Spleen (tissue), 11 donors: Measurements from ENCODE around the gene ANTXR2. TPM values are rescaled to one million over a fixed set of nuclear protein-coding genes. Genes with fewer than 3 reads are reported as not detected.

Experiments
- DNase-seq: peaks from one replicate; pipeline ENCODE4 v3.0.0-alpha.2; 2020
- H3K27ac ChIP-seq, 8 donors: fragments of 200-600 bp; sonication (generic) in 7 of 8; 1 replicate in 4 of 8; 2 replicates in 4 of 8; pipeline versions ENCODE4 v1.5.0 to v1.8.0; 2016 to 2021; ENCODE audit warnings: inconsistent platforms in 4 of 8, mild to moderate bottlenecking in 4 of 8, moderate library complexity in 1 of 8
- H3K27me3 ChIP-seq, 7 donors: fragments of 200-600 bp; sonication (generic) in 6 of 7; replicated peaks in 1 of 7; 1 replicate in 4 of 7; 2 replicates in 3 of 7; pipeline versions ENCODE4 v1.5.0 to v1.8.0; 2016 to 2021; ENCODE audit warnings: inconsistent platforms in 3 of 7, mild to moderate bottlenecking in 1 of 7
- H3K36me3 ChIP-seq, 6 donors: fragments of 200-600 bp; sonication (generic) in 5 of 6; 1 replicate in 4 of 6; 2 replicates in 2 of 6; pipeline versions ENCODE4 v1.5.0 to v1.8.0; 2016 to 2021; ENCODE audit warnings: inconsistent platforms in 2 of 6
- H3K4me1 ChIP-seq, 6 donors: fragments of 200-600 bp; sonication (generic) in 5 of 6; 1 replicate in 3 of 6; 2 replicates in 3 of 6; pipeline versions ENCODE4 v1.5.0 to v1.8.0; 2016 to 2021; ENCODE audit warnings: inconsistent platforms in 3 of 6
- H3K4me3 ChIP-seq, 8 donors: fragments of 200-600 bp; sonication (generic) in 7 of 8; 1 replicate in 4 of 8; 2 replicates in 4 of 8; pipeline versions ENCODE4 v1.5.0 to v1.8.0; 2016 to 2021; ENCODE audit warnings: inconsistent platforms in 4 of 8, mild to moderate bottlenecking in 4 of 8, moderate library complexity in 2 of 8
- H3K9me3 ChIP-seq, 8 donors: fragments of 200-600 bp; sonication (generic) in 7 of 8; 1 replicate in 4 of 8; 2 replicates in 4 of 8; pipeline versions ENCODE4 v1.5.0 to v1.8.0; 2016 to 2021; ENCODE audit warnings: inconsistent platforms in 4 of 8
- POLR2A ChIP-seq, 3 donors: fragments of 450-650 bp; IDR thresholded peaks; one replicate each; pipeline ENCODE4 v1.5.1; 2017; ENCODE audit warnings: antibody characterized with exemption in 3 of 3, mild to moderate bottlenecking in 1 of 3
- POLR2AphosphoS5 ChIP-seq, 3 donors: sonication (generic); formaldehyde crosslinking; IDR thresholded peaks; one replicate each; pipeline ENCODE4 v1.5.1; 2017; ENCODE audit warnings: antibody characterized with exemption in 3 of 3
- WGBS, 5 donors: extraction: QIAGEN DNeasy Blood & Tissue Kit in 3 of 5; methylation state at CpG; one replicate each; pipeline versions ENCODE4 v1.1.5 to v1.1.7; 2013 to 2018; 5-methylcytosine and 5-hydroxymethylcytosine counted together
- intact Hi-C: fragments of 100-400 bp; cut with DNase I; formaldehyde crosslinking; loops from one replicate; pipeline ENCODE4 v1.15.0; 2023; ENCODE audit warnings: low total_unique reads
- polyA plus RNA-seq, 3 donors: library from polyadenylated mRNA; stranded (reverse); fragments of 200-250 nt; gene quantifications; one replicate each; pipeline ENCODE4 v1.2.1, GENCODE V29; 2013
- total RNA-seq, 7 donors: library from RNA; depleted of rRNA in 3 of 7; stranded (reverse); fragments of >200 nt in 3 of 7; fragmentation: NEBNext Ultra II Directional in 4 of 7; extraction: Animal tissue kit (Norgen Biotek cat#: 25700) in 4 of 7; gene quantifications; one replicate each; pipeline versions ENCODE4 v1.1.0 to v1.2.1, GENCODE V29; 2016 to 2021
- TF ChIP-seq, protein P1 (sequence below), 11 experiments: fragments of 200-600 bp in 7 of 11; fragments of 450-650 bp in 4 of 11; sonication (generic) in 4 of 11; IDR thresholded peaks in 8 of 11; conservative IDR thresholded peaks in 3 of 11; 1 replicate in 7 of 11; 2 replicates in 4 of 11; pipeline versions ENCODE4 v1.4.0 to v1.8.0; 2016 to 2021; ENCODE audit warnings: antibody characterized with exemption in 11 of 11, inconsistent platforms in 4 of 11, mild to moderate bottlenecking in 1 of 11
- donor health status: healthy with polysubstance abuse.
- donor health status: DM: no; HTN: no; CAD: no; lungs with moderate emphysema.
- donor health status: DM: no; HTN: no; CAD: no.
- donor health status: Bipolar disorder and iron deficiency.
- donor health status: healthy.
- donor health status: DM: no; HTN: no; CAD: no.
- donor health status: DM: yes; HTN: yes; CAD: no.

ANTXR2 gene
- total and polyA plus RNA-seq, 10 donors, result 3.7 to 56.3 (median 37.3) TPM

DNA sequence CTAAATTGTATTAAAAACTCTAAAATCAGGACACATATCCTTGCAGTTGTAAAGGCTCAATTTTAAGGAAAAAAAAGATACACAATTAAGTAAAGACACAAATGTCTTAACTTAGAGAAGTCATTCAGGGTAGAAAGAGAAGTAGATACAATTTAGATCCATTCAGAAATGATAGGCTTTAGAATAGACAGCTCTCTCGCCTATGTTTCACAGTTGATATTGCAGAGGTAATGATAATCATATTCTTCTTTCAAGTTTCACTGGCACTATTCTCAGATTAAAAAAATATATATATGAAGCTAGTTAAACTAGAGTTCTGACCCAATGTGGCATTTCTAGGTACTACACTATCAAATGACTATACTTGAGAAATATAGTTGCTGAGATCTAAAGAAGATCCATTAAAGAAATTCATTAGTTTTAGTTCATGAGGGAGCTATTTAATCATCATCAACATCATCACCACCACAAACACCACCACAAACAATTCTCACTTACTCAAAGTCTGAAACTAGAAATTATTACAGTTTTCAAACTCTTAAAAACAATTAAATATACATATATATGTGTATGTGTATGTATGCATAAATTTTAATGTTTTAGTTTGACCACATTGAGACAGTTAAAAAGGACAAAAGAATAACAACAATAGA, 93.1 kb downstream of the ANTXR2 start:
- intact Hi-C loops, result no loop called here
- no peaks in the 10 kb centered on the region for H3K4me1 ChIP-seq
- no peak overlapping the region for H3K27ac ChIP-seq
- no peaks in the 10 kb centered on the region for H3K27me3 ChIP-seq
- no peak for TF ChIP-seq POLR2A (IDR thresholded peaks at IDR 0.05)
- TF ChIP-seq, protein P1, sequence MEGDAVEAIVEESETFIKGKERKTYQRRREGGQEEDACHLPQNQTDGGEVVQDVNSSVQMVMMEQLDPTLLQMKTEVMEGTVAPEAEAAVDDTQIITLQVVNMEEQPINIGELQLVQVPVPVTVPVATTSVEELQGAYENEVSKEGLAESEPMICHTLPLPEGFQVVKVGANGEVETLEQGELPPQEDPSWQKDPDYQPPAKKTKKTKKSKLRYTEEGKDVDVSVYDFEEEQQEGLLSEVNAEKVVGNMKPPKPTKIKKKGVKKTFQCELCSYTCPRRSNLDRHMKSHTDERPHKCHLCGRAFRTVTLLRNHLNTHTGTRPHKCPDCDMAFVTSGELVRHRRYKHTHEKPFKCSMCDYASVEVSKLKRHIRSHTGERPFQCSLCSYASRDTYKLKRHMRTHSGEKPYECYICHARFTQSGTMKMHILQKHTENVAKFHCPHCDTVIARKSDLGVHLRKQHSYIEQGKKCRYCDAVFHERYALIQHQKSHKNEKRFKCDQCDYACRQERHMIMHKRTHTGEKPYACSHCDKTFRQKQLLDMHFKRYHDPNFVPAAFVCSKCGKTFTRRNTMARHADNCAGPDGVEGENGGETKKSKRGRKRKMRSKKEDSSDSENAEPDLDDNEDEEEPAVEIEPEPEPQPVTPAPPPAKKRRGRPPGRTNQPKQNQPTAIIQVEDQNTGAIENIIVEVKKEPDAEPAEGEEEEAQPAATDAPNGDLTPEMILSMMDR (IDR thresholded peaks at IDR 0.05 in 8 of 11, conservative IDR thresholded peaks at IDR 0.05 in 3 of 11), result no peak
- no peak for TF ChIP-seq POLR2AphosphoS5 (IDR thresholded peaks at IDR 0.05)
- DNase-seq, result no peak
- H3K36me3 ChIP-seq, result peaks cover 6 to 94% (median 25%) of the 10 kb centered on the region in 6 donors
- H3K4me3 ChIP-seq, result no peak overlapping the region
- H3K9me3 ChIP-seq, result no peaks in the 10 kb centered on the region
- WGBS, 5 donors, result 92 to 98% (median 96%) methylated on average over 1 of the region's 1 CpG

DNA sequence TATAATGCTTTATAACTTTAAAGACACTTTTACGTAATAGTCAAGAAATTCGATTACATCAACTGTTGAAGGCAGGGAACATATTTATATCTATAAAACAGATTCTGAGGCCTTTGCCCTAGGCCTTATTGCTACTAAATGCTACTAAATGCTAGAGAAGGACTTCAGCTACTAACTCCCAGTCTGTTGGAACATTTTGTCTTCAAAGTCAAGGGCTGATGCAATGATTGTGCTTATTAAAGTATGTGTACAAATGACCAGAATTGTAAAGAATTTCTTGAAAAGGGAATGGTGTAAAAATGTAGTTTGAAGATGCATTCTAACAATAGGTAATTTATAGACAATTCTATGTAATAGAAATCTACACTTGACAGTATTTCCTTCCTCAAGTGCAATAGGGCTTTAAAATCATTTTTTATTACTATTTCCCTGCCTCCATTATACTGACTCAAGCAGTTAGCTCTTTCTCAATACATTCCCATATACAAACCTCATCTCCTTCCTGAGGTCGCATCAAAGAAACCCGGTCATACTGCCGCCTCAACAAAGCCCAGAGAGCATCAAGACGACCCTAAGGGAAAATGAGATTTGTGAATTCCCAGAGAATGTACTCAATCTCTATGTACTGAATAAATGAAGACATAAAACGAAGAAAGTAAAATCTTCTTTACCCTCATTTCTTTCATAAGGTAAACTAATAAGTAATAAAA, 95.7 kb downstream of the ANTXR2 start:
- Histone ChIP-seq H3K4me1 (no peaks in the 10 kb centered on the region), H3K27ac (no peak overlapping the region), H3K27me3 (no peaks in the 10 kb centered on the region), H3K4me3 (no peak overlapping the region), H3K9me3 (peaks cover 0 to 4% (median 0%) of the 10 kb centered on the region in 8 donors), H3K36me3 (peaks cover 6 to 88% (median 23%) of the 10 kb centered on the region in 6 donors)
- intact Hi-C loops, result no loop called here
- TF ChIP-seq POLR2AphosphoS5 (IDR thresholded peaks at IDR 0.05) (no peak), POLR2A (IDR thresholded peaks at IDR 0.05) (no peak)
- TF ChIP-seq, protein P1 (IDR thresholded peaks at IDR 0.05 in 8 of 11, conservative IDR thresholded peaks at IDR 0.05 in 3 of 11), result no peak
- DNase-seq, result no peak
- WGBS, 5 donors, result 90 to 95% (median 93%) methylated on average over 7 of the region's 7 CpGs

DNA sequence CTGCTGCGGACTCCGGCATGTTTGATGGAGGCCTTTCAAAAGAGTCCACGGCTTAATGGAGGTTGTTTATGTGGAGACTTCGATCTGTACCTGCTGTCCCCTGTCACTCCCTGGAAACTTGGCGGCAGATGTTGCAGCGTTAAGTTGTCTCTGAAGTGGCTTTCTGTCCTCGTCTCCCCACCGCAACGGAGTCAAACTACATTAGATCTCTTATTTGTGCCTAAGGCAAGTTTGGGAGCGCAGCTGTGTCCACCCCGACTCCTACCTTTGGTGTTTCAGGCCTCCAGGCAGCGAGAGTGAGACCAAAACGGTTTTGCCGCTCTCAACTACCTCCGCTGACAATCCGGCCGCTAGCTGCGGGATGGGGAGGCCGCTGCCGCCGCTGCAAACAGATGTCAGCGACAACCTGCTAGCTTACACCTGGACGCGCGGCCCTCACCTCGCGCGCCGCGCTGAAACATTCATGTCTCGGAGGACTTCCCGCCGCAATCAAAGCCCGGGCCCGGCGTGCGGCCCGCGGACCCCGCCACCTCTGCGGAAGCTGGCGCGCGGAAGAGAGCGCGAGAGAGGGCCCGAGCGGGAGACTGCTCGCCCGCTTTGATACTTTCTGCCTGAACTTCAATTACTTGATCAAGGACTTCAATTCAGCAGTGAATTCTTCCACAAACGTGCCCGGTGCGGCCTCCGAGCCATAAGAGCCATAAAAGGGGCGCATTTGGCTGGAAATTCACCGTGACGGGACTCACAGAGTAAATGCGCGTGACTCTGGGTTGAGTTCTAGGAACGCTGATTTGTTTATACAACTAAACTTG, 108.4 kb downstream of the ANTXR2 start:
- 90 to 97% (median 92%) methylated on average over 57 to 60 of the region's 60 CpGs for WGBS, 5 donors
- intact Hi-C loops, result no loop called here

DNA sequence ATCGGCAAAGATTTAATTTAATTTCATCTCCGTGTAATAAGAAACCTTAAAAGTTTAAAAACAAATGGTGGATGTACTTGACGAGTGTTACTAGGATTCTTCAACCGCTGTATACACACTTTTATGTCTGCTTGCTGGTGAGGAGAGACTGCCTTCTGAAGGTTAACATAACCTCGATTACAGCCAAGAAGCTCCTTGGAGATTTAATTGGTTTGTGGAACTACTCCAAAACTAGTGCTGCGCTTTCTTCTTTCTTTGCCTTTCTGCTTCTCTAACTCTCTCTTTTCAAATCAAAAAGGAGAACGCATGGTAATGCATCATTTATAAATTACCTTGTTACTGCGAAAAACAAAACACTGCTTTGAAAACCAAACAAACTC, 109.0 kb downstream of the ANTXR2 start:
- no peak overlapping the region for H3K27ac ChIP-seq
- TF ChIP-seq, protein P1 (IDR thresholded peaks at IDR 0.05 in 8 of 11, conservative IDR thresholded peaks at IDR 0.05 in 3 of 11), result no peak
- TF ChIP-seq POLR2A (IDR thresholded peaks at IDR 0.05) (no peak), POLR2AphosphoS5 (IDR thresholded peaks at IDR 0.05) (no peak)
- peaks cover 0 to 10% (median 5%) of the 10 kb centered on the region in 8 donors for H3K9me3 ChIP-seq
- no peak overlapping the region for H3K4me3 ChIP-seq
- DNase-seq, result no peak
- H3K4me1 ChIP-seq, result no peaks in the 10 kb centered on the region
- H3K36me3 ChIP-seq, result peaks cover 6 to 31% (median 13%) of the 10 kb centered on the region in 6 donors
- intact Hi-C loops, result no loop called here
- whole genome bisulfite sequencing, 5 donors, result 93 to 96% (median 95%) methylated on average over 8 of the region's 8 CpGs
- H3K27me3 ChIP-seq, result no peaks in the 10 kb centered on the region

More for the DNA sequence above, 108.4 kb downstream of the ANTXR2 start:
- H3K27ac ChIP-seq, result no peak overlapping the region
- no peak for TF ChIP-seq POLR2A (IDR thresholded peaks at IDR 0.05)
- TF ChIP-seq POLR2AphosphoS5 (IDR thresholded peaks at IDR 0.05), result peak in 2 of 3 donors; percentile 14 to 67
- H3K4me3 ChIP-seq, result no peak overlapping the region
- H3K36me3 ChIP-seq, result peaks cover 6 to 31% (median 13%) of the 10 kb centered on the region in 6 donors
- peak; percentile 55 for DNase-seq
- H3K9me3 ChIP-seq, result peaks cover 0 to 10% (median 5%) of the 10 kb centered on the region in 8 donors
- no peaks in the 10 kb centered on the region for H3K27me3 ChIP-seq
- H3K4me1 ChIP-seq, result no peaks in the 10 kb centered on the region
